Osteocyte (in vitro differentiated cells): ENCODE results near the gene THSD4. TPM values are rescaled to one million over a fixed set of nuclear protein-coding genes. Genes with fewer than 3 reads are reported as not detected.

Source experiments
- DNase-seq: peaks from one replicate; pipeline ENCODE4 v3.0.0; 2021; ENCODE audit warnings: mixed read lengths; ENCODE audit not compliant: unreplicated experiment; ENCODE audit errors: extremely low spot score
- H3K27ac Mint-ChIP-seq: one replicate; pipeline ENCODE4 v1.8.0; 2021; ENCODE audit warnings: mild to moderate bottlenecking, mixed read lengths; ENCODE audit not compliant: unreplicated experiment
- H3K27me3 Mint-ChIP-seq: one replicate; pipeline ENCODE4 v1.8.0; 2021; ENCODE audit warnings: mixed read lengths; ENCODE audit not compliant: unreplicated experiment
- H3K36me3 Mint-ChIP-seq: one replicate; pipeline ENCODE4 v1.8.0; 2021; ENCODE audit warnings: mixed read lengths; ENCODE audit not compliant: unreplicated experiment
- H3K4me1 Mint-ChIP-seq: one replicate; pipeline ENCODE4 v1.8.0; 2021; ENCODE audit warnings: mixed read lengths; ENCODE audit not compliant: unreplicated experiment
- H3K4me3 Mint-ChIP-seq: one replicate; pipeline ENCODE4 v1.8.0; 2021; ENCODE audit warnings: mild to moderate bottlenecking, moderate library complexity, mixed read lengths; ENCODE audit not compliant: unreplicated experiment
- H3K9me3 Mint-ChIP-seq: one replicate; pipeline ENCODE4 v1.8.0; 2021; ENCODE audit warnings: mixed read lengths; ENCODE audit not compliant: unreplicated experiment
- CTCF ChIP-seq: fragments of 200-600 bp; sonication (generic); IDR thresholded peaks from 2 replicates; pipeline ENCODE4 v1.5.0; 2021; ENCODE audit warnings: antibody characterized with exemption, mild to moderate bottlenecking, moderate library complexity
- total RNA-seq: library from RNA; stranded (reverse); gene quantifications from 2 replicates; pipeline ENCODE4 v1.2.1, GENCODE V29; 2021

THSD4 gene
- total RNA-seq, 1 donor from 2014 or later, result 5.7 TPM

- no peak overlapping the region for H3K27ac Mint-ChIP-seq
- H3K27me3 Mint-ChIP-seq, result peaks cover 3% of the 10 kb centered on the region
- no peaks in the 10 kb centered on the region for H3K36me3 Mint-ChIP-seq
- DNase-seq, result no peak
- H3K4me1 Mint-ChIP-seq, result peaks cover 28% of the 10 kb centered on the region
- TF ChIP-seq CTCF, result no peak
- H3K4me3 Mint-ChIP-seq, result no peak overlapping the region
- no peaks in the 10 kb centered on the region for H3K9me3 Mint-ChIP-seq
These were observed 563.3 kb downstream of the THSD4 start for GRCh38 chr15:71678605-71679004.

- Mint-ChIP-seq H3K4me1 (peaks cover 28% of the 10 kb centered on the region), H3K9me3 (no peaks in the 10 kb centered on the region), H3K27ac (no peak overlapping the region), H3K4me3 (no peak overlapping the region), H3K27me3 (no peaks in the 10 kb centered on the region), H3K36me3 (no peaks in the 10 kb centered on the region)
- DNase-seq, result no peak
- TF ChIP-seq CTCF, result no peak
These were observed 564.0 kb downstream of the THSD4 start for GRCh38 chr15:71679223-71679792.

- Mint-ChIP-seq H3K9me3 (no peaks in the 10 kb centered on the region), H3K27me3 (no peaks in the 10 kb centered on the region), H3K36me3 (no peaks in the 10 kb centered on the region), H3K27ac (no peak overlapping the region), H3K4me1 (peaks cover 28% of the 10 kb centered on the region), H3K4me3 (no peak overlapping the region)
- no peak for TF ChIP-seq CTCF
- DNase-seq, result no peak
These were observed 564.6 kb downstream of the THSD4 start for GRCh38 chr15:71679793-71680353.

GRCh38 chr15:71682001-71682400 is 566.7 kb downstream of the THSD4 start:
- Mint-ChIP-seq H3K36me3 (no peaks in the 10 kb centered on the region), H3K27me3 (no peaks in the 10 kb centered on the region), H3K4me3 (no peak overlapping the region), H3K4me1 (peaks cover 27% of the 10 kb centered on the region), H3K9me3 (no peaks in the 10 kb centered on the region), H3K27ac (no peak overlapping the region)
- no peak for TF ChIP-seq CTCF
- DNase-seq, result no peak

GRCh38 chr15:71683411-71684274 is 568.4 kb downstream of the THSD4 start:
- H3K4me1 Mint-ChIP-seq, result peaks cover 20% of the 10 kb centered on the region
- H3K27ac Mint-ChIP-seq, result no peak overlapping the region
- no peak for DNase-seq
- no peaks in the 10 kb centered on the region for H3K27me3 Mint-ChIP-seq
- no peaks in the 10 kb centered on the region for H3K36me3 Mint-ChIP-seq
- no peaks in the 10 kb centered on the region for H3K9me3 Mint-ChIP-seq
- no peak overlapping the region for H3K4me3 Mint-ChIP-seq
- no peak for TF ChIP-seq CTCF
